Lung microvascular endothelial cell (primary cell): Measurements from ENCODE around the gene GSG1. TPM values are rescaled to one million over a fixed set of nuclear protein-coding genes. Genes with fewer than 3 reads are reported as not detected.
A peak's percentile ranks its signal among the peaks of the same experiment; 100 is the strongest.

Experiments
- DNase-seq, 2 donors: peaks; one replicate each; pipeline versions ENCODE4 v3.0.0 to v3.0.0-alpha.2; 2010; ENCODE audit warnings: low read depth in 2 of 2
- total RNA-seq: library from RNA; depleted of rRNA; stranded (reverse); fragments of >200 nt; gene quantifications from 2 replicates; pipeline ENCODE4 v1.2.1, GENCODE V29; 2014

The GSG1 gene
- total RNA-seq, result not detected in 2 replicates

DNA sequence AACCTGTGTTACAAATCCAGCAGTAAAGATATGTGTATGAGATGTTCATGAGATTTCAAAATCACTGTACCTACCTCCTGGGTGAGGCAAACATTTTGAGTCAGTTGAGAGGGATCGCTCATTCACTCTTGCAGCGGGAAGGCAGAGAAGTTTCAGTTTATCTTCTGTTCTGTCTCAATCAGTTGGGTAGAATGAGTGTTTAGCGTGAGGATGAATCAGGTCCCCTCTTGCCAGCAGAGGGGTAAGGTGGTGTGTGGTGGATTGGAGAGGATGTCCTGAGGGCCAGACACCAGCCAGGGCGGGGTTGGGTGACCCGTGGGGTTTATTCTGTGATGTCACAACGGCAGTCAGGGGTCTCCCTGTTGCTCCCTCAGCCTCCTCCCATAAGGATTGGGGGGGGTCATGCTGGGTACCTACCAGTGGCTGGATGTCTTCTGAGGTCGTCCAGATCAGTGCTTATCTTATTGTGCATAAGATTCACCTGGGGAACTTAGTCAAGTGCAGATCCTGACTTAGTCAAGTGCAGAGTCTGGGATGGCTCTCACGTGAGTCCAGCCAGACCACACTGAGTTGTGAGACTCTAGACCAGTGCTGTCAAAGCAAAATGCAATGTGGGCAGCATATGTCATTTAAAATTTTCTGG, at the start of gene GSG1:
TSS of gene GSG1 (minus strand) at position 277 of the 643 bp plus-strand sequence. CDS start at position 122, 155 bp downstream.
- no peak for DNase-seq

DNA sequence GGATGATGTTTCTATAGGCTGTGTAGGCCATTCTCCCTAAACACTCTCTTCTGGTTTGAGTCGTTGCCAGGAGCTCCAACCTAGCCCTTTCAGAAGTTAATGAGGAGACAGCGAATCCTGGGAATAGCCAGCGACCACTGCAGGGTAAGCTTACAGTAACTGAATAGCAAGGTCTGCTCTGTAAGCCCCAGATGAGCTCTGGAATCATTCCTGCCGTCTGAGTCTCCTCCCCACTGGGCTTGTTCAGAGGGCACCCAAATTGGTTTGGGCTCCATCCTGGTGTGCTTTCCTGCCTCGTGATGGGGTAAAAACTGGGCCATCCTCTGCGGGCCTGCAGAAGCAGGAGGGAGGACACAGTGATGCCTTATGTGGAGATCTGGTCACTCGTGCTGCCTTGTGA, 49.7 kb upstream of the GSG1 start:
- DNase-seq, result no peak

DNA sequence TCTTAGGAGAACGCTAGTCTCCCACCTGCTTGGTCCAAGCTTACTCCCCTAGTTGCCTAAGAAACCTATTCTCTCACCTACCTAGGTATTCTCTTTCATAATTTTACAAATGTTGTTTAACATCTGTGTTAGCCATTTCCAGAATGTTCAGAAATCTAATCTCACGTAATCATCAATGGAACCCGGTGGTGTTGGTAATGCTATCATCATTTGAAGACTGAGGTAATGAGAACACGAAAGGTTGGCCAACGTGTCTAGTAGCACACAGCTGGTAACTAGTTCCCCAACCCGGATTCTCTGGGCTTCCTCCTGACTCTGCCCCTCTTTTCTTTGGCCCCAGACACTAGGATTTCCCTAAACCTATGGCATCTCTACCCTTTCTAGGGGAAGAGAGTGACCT, 49.3 kb upstream of the GSG1 start:
- no peak for DNase-seq

DNA sequence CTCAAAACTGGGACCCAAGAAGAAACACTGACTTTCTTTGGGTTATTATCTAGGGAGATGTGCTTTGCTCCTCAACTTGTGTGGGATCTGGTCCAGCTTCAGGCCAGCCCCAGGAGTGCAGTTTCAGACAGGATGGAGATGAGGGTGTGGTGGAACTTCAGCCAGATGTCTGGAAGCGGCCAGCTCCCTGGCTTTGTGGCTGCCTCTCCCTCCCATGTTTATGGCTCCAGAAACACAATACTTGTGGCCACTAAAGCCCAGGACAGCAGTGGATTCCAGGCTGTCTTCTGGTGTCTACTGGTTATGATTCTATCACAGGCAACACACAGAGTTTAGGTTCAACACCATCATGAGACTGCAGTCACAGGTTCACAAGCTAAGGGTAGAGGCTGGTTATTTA, 48.8 kb upstream of the GSG1 start:
- no peak for DNase-seq

DNA sequence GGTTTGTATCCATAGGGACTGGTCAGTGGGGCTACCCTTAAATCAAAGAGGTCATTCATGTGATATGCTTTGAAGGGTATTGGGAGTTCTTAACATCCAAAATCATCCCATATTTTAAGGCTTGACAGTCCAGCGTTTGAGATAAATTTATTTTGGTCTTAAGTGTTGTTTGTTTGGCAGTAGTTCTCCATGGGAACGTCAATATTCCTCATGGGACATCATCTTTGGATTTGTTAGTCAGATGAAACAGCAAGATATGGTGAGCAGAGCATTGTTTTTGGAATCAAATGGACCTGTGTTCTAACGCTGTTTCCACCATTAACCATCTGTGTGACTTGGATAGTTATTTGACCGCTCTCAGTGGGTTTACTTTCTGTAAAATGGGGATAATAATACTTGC, 45.9 kb upstream of the GSG1 start:
- no peak for DNase-seq

DNA sequence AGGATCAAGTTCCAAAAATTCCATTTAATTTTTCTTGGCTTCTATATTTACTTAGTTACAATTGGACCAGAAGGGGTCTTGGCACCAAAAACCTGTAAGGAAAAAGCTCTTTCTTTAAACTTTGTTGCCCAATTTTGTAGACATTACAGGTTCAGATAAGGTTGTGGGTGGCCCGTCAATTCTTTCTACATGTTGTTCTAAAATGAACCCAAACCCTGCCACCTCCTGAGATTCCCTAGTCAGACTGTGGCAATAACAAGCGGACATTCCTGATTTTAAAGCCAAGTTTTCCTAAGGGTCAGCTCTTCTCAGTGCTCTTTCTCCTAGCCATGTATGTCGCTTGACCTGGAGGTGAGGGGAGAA, 45.0 kb upstream of the GSG1 start:
- DNase-seq, result no peak

DNA sequence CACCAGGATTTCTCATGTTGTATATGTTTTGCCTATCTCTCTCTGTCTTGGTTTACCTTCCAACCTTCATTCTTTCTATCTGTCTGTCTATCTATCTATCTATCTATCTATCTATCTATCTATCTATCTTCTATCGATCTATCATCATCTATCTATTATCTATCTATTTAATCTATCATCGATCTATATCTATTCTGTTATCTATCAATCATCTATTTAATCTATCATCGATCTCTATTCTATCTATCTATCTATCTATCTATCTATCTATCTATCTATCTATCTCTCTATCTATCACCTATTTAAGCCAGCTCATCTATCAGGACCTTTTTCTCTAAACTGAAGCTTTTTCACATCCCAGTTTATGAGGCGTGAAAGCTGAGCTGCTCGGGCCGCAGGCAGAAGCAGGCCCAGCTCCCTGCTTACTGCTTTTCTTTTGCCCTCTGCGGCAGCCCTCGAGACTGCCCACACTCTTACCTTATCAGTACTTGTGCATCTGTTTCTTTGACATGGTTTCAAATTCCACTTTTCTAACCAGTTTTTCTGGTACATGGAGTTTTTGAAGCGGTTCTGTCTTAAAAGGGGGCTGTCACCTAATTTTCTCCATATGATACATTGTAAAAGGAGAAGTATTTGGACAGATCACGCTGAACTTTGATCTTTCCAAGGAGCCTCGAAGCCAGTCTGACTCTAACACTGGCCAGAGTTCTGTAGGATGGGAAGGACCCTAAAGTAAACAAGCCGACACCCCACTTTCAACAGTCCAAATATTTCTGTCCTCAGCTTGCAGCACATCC, 44.4 kb upstream of the GSG1 start:
- DNase-seq, result no peak

DNA sequence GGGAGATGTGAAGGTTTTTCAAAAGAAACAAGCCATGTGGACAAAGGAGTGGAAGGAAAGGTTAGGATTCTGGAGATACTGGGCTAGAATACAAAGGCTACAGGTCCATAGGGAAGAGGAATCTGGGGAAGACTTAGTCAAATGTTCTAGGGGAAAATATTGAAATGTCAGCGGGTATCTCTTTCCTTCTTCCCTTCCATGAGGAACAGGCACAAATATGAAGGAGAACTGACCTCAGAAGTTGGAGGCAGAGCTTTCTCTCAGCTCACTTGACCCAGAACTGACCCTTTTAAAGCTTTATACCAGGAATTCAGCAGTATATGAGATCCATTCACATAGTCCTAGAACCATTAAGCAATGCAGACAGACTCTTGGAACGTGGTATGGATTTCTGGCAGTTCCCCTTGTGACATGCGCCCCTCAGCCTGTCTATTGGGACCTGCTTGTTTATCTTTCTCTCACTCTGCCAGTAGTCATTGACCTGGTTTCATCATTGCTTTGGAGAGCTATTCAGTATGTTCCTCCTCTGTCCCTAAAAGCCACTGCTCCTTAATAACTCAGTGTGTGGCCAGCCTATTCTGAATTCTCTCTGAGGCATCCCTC, 43.0 kb upstream of the GSG1 start:
- DNase-seq, result no peak

DNA sequence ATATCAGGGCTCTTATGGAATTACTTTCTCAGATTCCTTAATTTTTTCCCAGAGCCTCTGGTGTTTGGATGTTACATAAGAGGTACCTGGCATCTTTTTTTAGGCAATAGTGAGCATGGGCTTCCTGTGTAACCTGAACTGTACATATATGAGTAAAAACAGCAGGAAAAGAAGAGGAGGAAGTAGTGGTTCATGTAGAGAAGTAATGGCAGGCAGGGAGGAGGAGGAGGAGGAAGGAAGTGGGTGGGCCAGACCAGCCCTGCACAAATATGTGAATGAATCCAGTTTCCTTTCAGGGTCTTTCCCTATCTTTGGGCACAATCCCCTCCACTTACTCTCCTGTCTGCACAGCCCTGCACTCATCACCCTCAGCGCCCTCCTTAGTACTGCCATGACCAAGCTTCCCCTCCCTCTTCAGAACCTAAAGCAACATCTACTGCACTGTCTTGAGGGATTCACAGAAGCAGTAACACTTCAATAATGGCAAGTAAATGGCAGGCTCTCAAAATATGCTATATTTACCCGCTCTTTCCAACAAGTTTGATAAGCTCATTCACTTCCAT, 40.9 kb upstream of the GSG1 start:
- no peak for DNase-seq

DNA sequence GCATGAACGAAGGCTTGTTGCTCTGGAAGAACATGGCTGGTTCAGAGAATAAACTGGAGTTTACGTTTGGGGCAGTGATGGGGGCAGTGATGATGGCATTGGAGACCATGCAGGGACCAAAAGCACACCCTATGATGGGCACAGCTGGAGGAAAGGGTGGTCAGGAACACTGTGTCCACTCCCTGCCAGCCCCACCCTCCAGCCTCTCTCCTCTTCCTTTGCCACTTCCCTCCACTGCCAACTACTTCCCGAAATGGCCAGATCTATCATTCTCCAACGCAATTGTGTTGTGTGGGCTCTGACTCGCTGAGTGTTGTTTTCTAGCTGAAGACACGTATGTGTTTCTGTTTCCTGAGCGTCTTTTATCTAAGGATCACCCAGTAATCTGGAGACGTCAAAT, 39.3 kb upstream of the GSG1 start:
- DNase-seq, result no peak

DNA sequence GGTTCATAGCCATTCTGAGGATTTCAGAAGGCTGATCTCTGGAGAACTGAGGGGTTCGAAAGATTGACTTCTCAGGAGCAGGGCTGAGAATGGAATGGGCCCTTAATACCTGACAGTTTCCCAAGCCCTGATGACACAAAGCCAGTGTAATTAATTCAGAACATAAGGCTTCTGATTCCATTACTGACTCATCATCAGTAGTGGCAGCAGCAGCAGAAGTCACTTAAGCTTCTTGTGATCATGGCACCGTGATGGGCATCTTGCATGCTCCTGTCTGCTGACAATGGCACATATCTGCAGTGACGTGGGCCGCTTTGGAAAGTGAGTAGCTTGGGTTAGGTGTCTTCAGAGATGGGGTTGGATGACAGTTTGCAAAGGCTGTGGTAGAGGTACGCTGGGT, 38.2 kb upstream of the GSG1 start:
- no peak for DNase-seq

DNA sequence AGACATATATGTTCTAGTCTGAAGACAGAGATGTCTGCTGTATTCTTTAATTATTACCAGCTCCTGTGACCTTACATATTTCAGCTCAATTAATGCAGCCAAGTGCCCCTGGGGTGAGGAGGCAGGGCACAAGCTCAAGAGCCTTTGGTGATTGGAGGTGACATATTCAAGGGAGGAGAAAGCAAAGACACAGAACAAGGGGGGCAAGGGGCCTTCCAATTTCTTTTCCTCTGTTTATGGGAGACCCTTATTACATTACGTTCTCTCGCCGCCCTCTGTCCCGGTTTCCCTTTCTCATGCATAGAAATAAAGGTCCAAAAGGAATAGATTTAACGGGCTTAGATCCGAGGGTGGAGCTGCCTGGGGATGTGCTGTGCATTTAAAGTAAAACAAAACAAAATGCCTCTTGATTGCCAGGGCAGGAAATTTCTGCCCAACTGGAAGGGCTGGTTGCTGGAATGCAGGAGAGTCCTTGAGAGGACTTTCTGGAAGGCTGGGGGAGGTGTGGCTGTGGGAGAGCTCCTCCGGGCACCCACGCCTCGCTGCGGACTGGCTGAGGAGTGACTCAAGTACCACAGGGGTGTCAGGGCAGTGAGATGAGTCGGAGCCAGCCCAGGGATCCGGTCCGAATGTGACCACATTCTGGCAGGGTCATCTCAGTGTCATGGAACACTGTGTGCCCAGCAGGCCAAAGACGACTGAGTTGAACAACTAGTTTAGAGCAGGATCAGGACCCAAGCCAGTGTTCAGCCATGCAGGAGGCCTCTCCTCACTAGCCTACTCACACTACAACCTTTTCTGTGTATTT, 32.1 kb upstream of the GSG1 start:
- DNase-seq, result peak in 1 of 2 donors; percentile 83

DNA sequence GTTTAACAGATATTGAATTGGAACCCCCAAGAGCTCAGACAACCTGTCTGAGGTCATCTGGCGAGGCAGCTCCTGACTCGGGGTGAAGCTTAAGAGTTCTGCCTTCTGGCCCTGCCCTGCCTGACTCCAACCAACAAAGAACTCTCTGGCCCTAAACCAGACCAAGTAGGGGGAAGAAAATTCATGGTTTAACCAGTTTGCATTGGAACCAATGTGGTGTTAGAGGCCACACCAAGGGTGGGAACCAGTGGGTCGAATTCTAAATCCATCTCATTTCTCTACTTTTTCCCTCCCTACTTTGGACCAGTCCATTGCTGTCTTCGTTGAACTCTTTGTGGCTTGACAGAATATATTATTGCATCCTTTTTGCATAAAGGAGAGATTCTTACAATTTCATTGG, 30.4 kb upstream of the GSG1 start:
- DNase-seq, result no peak

DNA sequence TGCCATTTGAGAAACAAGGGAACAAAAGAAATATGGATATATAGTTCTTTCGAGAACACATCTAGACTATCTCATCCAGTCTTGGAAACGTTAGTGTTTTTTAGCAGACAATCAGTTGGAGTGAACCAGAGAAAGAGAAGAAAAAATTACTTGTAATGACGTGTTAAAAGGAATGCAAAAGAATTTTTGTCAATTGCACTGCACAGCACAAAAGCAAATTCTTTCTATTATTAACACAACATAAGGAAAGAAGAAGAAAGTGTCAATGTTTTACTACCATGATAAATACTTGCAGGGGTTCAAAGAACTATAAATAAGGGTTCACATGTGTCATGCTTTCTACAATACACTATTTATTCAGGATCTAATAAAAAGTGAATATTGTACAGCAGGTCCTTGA, 27.5 kb upstream of the GSG1 start:
- DNase-seq, result no peak

DNA sequence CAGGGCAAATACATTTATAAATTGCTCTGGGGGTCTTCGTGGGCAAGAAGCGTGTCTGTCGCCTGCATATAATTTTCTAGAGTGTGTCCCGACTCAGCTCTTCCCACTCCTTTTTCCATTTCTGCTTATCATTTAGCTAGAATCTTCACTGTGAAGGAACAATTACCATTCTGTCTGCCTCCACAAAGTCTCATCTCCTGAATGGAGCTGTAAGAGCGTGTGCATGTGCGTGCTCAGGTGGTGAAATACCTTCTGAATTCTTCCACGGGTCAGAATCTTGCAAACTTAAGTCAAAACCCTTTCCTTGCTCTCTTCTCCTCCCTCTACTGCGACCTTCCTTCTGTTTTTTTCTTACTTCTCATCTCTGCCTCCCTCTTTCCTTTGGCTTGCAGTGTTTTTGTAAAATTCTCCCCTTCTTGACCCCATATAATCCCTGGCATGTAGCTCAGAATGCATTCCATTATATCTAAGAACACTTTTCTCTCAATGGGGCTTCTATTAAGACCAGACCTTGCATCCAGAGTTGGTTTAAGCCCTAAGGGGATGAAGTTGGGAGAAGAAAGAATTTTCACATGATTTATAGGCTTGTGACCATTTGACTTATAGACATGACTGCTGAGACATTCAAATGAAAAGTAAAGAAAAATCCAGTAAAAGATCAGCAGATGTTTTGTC, 25.0 kb upstream of the GSG1 start:
- no peak for DNase-seq

DNA sequence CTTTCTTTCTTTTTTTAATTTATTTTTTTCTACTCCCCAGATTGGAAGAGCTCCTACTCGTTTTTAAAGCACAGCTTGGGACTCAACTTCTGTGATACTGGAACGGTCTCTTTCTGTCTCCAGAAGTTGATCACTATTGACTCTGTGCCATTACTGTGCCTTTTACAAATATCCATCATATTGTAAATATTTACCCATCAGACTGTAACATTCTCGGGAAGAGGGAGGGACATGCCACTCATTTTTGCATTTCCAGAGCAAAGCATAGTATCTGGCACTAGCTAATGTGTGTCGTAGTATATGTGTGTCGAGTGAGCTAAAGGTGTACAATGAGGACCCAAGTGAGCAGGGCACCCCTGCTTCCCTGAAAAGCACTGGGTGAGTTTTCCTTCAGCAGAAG, 24.0 kb upstream of the GSG1 start:
- DNase-seq, result no peak

DNA sequence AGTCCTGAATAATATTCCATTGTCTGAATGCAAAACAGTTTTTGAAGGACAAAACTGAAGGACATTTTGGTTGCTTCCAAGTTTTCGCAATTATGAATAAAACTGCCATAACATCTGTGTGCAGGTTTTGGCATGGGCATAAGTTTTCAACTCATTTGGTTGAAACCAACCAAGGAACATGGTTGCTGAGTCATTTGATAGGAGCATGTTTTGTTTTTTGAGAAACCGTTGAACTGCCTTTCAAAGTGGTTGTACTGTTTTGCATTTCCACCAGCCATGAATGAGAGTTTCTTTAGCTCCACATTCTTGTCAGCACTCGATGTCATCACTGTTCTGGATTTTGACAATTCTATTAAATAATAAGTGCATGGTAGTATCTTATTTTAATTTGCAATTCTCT, 23.0 kb upstream of the GSG1 start:
- no peak for DNase-seq

DNA sequence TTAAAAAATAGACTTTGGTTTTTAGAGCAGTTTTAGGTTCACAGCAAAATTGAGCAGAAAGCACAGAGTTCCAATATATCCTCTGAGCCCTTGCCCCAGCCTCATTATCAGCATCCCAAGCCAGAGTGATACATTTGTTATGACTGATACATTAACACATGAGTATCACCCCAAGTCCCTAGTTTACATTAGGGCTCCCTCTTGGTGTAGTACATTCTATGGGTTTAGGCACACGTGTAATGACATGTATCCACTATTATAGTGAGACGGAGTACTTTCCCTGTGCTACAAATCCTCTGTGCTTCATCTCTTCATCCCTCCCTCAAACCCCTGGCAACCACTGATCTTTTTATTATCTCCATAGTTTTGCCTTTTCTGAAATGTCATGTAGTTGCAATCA, 22.5 kb upstream of the GSG1 start:
- no peak for DNase-seq

DNA sequence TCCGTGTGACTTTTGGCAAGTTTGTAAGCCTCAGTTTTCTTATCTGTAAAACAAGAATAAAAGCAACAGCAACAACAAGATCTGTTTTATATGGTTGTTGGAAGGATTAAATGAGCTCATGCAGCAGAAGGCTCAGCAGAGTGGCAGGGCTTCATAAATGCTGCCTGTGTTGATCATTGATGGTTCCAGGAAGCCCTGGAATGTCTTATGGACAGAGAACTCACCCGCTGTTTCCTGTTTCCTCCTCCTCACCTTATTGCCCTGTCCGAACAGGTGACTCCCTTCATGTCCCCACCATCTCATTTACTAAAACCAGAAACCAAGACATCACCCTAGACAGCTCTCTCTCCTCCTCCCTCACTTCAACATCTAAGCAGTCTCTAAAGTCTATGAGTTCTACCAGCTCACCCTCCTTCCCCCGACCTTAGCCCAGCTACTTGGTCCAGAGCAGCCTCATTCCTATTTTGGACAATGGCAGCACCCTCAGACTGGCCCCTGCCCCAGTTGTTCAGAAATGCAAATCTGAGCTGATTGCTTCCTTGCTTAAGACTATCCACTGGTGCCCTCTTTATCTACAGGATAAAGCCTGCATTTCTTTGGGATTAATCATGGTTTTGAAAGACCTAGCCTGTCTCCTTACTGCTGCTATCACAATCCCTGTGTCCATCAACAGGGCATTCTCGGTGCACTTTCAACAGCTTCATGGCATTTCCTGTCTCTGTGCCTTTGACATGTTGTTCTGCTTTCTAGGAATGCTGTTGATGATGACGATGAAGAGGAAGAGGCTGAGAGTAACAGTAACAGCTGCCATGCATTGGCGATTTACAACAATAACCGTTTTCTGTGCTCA, 21.4 kb upstream of the GSG1 start:
- DNase-seq, result peak; percentile 56 to 84

DNA sequence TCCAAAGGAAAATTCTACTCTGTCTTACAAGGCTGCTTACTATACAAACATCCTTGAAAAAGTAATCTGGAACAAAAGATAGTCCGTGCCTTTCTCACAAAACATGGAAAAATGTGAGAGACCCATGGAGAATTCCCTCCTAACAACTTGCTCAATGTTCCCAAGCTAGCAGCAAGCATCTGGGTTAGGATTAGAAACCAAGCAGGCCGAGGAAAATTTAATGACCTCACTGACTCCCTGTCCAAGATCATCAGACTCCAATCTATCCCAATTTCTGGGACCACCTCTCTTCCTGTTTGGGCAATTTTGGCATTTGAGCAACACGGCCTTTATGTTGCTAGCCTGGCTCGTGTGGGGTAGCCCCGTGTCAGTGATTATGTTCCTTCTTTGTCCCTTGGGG, 18.1 kb upstream of the GSG1 start:
- no peak for DNase-seq
